K562 (cell line): ENCODE results near the gene PCBP2. TPM values are rescaled to one million over a fixed set of nuclear protein-coding genes. Genes with fewer than 3 reads are reported as not detected.

Source experiments
- C11orf30 ChIP-seq: fragments of 450-650 bp; IDR thresholded peaks from 2 replicates; pipeline ENCODE4 v1.6.1; 2016; ENCODE audit warnings: low read depth, mild to moderate bottlenecking
- CBX2 ChIP-seq: fragments of 200-600 bp; sonication (generic); IDR thresholded peaks from one replicate; pipeline ENCODE4 v1.6.1; 2012; ENCODE audit warnings: mild to moderate bottlenecking, low read length, inconsistent platforms; ENCODE audit not compliant: insufficient read depth, poor library complexity, severe bottlenecking
- CTCF ChIP-seq, 3 experiments: IDR thresholded peaks in 2 of 3; conservative IDR thresholded peaks in 1 of 3; 2 replicates each; pipeline ENCODE4 v1.5.1; 2011 to 2012; ENCODE audit warnings: low read length in 3 of 3, mild to moderate bottlenecking in 3 of 3, control low read depth in 2 of 3, improper control_type of control experiment in 1 of 3, inconsistent platforms in 1 of 3, low read depth in 1 of 3, mixed read lengths in 1 of 3, moderate library complexity in 1 of 3; ENCODE audit not compliant: insufficient read depth in 2 of 3
- ETV5 ChIP-seq: sonication (generic); formaldehyde crosslinking; IDR thresholded peaks from 2 replicates; pipeline ENCODE4 v1.4.0; 2020; ENCODE audit warnings: low read depth, mild to moderate bottlenecking, missing genetic modification reagents
- FOS ChIP-seq: IDR thresholded peaks from 3 replicates; pipeline ENCODE4 v1.6.1; 2011; ENCODE audit not compliant: insufficient read length; ENCODE audit errors: extremely low read depth
- GTF2A2 ChIP-seq: IDR thresholded peaks from 2 replicates; pipeline ENCODE4 v1.6.1; 2016; ENCODE audit warnings: mild to moderate bottlenecking, missing genetic modification characterization, missing compliant biosample characterization
- GTF2E2 ChIP-seq: fragments of 200-800 bp; sonication (Bioruptor generic); IDR thresholded peaks from 2 replicates; pipeline ENCODE4 v1.6.1; 2016; ENCODE audit warnings: missing genetic modification characterization, missing compliant biosample characterization
- HDAC3 ChIP-seq: fragments of 450-650 bp; IDR thresholded peaks from 2 replicates; pipeline ENCODE4 v1.6.1; 2018; ENCODE audit warnings: borderline replicate concordance, mild to moderate bottlenecking, moderate library complexity; ENCODE audit not compliant: partially characterized antibody
- KDM4B ChIP-seq, 2 experiments: fragments of 450-650 bp in 1 of 2; sonication (generic) in 1 of 2; IDR thresholded peaks; 2 replicates each; pipeline ENCODE4 v1.6.1; 2016 to 2017; ENCODE audit warnings: borderline replicate concordance in 2 of 2, antibody characterized with exemption in 1 of 2, low read depth in 1 of 2, mild to moderate bottlenecking in 1 of 2
- KLF1 ChIP-seq: fragments of 450-650 bp; IDR thresholded peaks from 2 replicates; pipeline ENCODE4 v1.6.1; 2016; ENCODE audit warnings: missing genetic modification characterization, missing compliant biosample characterization
- MEIS2 ChIP-seq: fragments of 450-650 bp; IDR thresholded peaks from 2 replicates; pipeline ENCODE4 v1.6.1; 2014; ENCODE audit warnings: mild to moderate bottlenecking; ENCODE audit not compliant: partially characterized antibody
- MNT ChIP-seq, 2 experiments: fragments of 450-650 bp; conservative IDR thresholded peaks; 2 replicates each; pipeline ENCODE4 v1.6.1; 2017; ENCODE audit warnings: mild to moderate bottlenecking in 2 of 2, moderate library complexity in 2 of 2
- PPARD ChIP-seq: fragments of 250-450 bp; sonication (Bioruptor Pico); IDR thresholded peaks from 2 replicates; pipeline ENCODE4 v1.8.0; 2022; ENCODE audit warnings: inconsistent platforms, mild to moderate bottlenecking, moderate library complexity
- PRDM10 ChIP-seq: fragments of 450-650 bp; IDR thresholded peaks from 2 replicates; pipeline ENCODE4 v1.6.1; 2018; ENCODE audit not compliant: partially characterized antibody
- RBBP5 ChIP-seq: fragments of 200-600 bp; sonication (generic); IDR thresholded peaks from 2 replicates; pipeline ENCODE4 v1.6.1; 2012; ENCODE audit warnings: borderline replicate concordance, mild to moderate bottlenecking, low read length, control low read depth, inconsistent platforms; ENCODE audit not compliant: insufficient read depth, poor library complexity, severe bottlenecking
- TAF15 ChIP-seq: fragments of 200-400 bp; formaldehyde crosslinking; IDR thresholded peaks from 2 replicates; pipeline ENCODE4 v1.6.1; 2017; ENCODE audit warnings: mild to moderate bottlenecking, low read depth, low read length, moderate library complexity
- TARDBP ChIP-seq: fragments of 450-650 bp; IDR thresholded peaks from 2 replicates; pipeline ENCODE4 v1.6.1; 2016
- TRIM24 ChIP-seq, 2 experiments: fragments of 450-650 bp; IDR thresholded peaks; 2 replicates each; pipeline ENCODE4 v1.6.1; 2016
- YBX1 ChIP-seq: fragments of 450-650 bp; IDR thresholded peaks from 2 replicates; pipeline ENCODE4 v1.7.1; 2016; ENCODE audit warnings: mild to moderate bottlenecking
- ZKSCAN3 ChIP-seq: fragments of 250-450 bp; sonication (Bioruptor Pico); IDR thresholded peaks from 2 replicates; pipeline ENCODE4 v1.4.0; 2020
- ZNF445 ChIP-seq: fragments of 250-450 bp; sonication (Bioruptor Pico); IDR thresholded peaks from 2 replicates; pipeline ENCODE4 v1.4.0; 2020; ENCODE audit warnings: low read depth, mild to moderate bottlenecking, moderate library complexity
- polyA plus RNA-seq, 8 experiments: library from polyadenylated mRNA; depleted of rRNA in 4 of 8; stranded (reverse) in 5 of 8; unstranded in 3 of 8; fragments of >200 nt; fragmentation: Nextera tagmentation in 2 of 8; fragmentation: Illumina TruSeq in 1 of 8; extraction: Ambion mirVana in 2 of 8; extraction: Trizol in 1 of 8; gene quantifications; 2 replicates each; pipeline versions ENCODE4 v1.2.1 to v1.2.3, GENCODE V29; 2011 to 2014; ENCODE audit warnings: inconsistent platforms in 1 of 8, missing spikeins in 1 of 8
- total RNA-seq, 7 experiments: library from RNA; depleted of rRNA in 6 of 7; stranded (reverse); fragments of >200 nt in 6 of 7; fragmentation: Illumina TruSeq in 2 of 7; extraction: Trizol in 2 of 7; gene quantifications; 2 replicates each; pipeline versions ENCODE4 v1.2.1 to v1.2.3, GENCODE V29; 2011 to 2021; ENCODE audit warnings: low replicate concordance in 1 of 7

The PCBP2 gene
- total and polyA plus RNA-seq, 9 of the 15 experiments (the other 6 are each of a cell fraction or from before 2014, with no cell fraction given), result 137 to 831 (median 328) TPM

DNA sequence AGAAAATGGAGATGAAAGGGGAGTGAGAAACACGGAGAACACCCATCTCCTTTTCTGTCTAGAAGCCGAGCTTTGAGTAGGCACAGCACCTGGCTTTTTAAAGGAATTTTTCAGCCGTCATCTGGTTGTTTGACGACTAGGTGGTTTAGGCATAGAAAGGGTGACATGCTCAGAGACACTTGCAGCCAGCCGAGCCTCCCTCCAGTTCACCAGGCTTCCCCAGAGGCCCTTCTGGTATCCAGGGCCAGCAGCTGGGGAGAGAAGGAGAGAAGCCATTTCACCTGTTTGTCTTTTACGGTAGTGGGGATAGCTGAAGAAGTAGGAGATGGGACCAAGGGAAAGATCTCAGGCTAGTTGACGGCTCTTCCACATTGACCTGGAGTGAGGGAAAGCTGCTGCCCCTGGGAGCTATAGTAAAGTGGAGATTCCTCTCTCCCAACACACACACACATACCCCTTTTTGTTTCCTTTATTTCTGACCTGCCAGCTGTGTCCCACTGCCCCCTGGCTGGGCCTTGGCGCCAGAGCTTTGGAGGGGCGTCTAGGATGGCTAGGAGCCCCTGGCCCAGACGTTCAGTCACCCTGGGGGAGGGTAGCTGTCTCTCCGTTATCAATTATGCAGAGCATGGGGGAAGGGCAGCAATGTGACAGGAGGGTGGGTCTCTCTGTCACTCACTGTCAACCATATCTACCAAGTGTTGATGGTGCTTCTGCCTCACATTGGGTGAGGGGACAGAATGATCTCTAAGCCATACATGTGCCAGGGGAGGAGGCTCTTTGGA is 41.9 kb downstream of the PCBP2 start (continued):
- TF ChIP-seq CTCF (IDR thresholded peaks at IDR 0.05 in 2 of 3, conservative IDR thresholded peaks at IDR 0.05 in 1 of 3; ENCODE audit: insufficient read depth in 2 of 3, low read depth in 1 of 3, low read length in 3 of 3) (0 out of 6 replicates have a peak, but pooled peaks of 2 of the 3 experiments have one; percentile 11 to 14), CBX2 (no peak), PRDM10 (no peak), ETV5 (CRISPR knock-in tag) (no peak), MNT (conservative IDR thresholded peaks at IDR 0.05) (peak in 1 of 2 experiments; percentile 49; a peak in 2 of 4 replicates), GTF2A2 (no peak), ZNF445 (CRISPR knock-in tag) (no peak), ZKSCAN3 (CRISPR knock-in tag) (no peak), YBX1 (no peak), TRIM24 (IDR thresholded peaks at IDR 0.05) (peak in 1 of 2 experiments; percentile 37; a peak in 1 of 4 replicates), MEIS2 (peak; percentile 94), TARDBP (no peak), GTF2E2 (tag) (0 out of 2 replicates have a peak, but pooled peaks have one; percentile 7), C11orf30 (no peak), KDM4B (IDR thresholded peaks at IDR 0.05; ENCODE audit: borderline replicate concordance in 2 of 2, low read depth in 1 of 2) (no peak), TAF15 (no peak), KLF1 (tag) (no peak), PPARD (CRISPR knock-in tag) (no peak), RBBP5 (peak; percentile 30), FOS (no peak), HDAC3 (no peak)
